HepG2 (cell line): ENCODE results near the gene TK1. TPM values are rescaled to one million over a fixed set of nuclear protein-coding genes. Genes with fewer than 3 reads are reported as not detected.

Source experiments
- ATAC-seq: fragments of 200-7000 bp; cut with Tn5 transposase; 3 replicates; pipeline ENCODE4 v1.9.1; 2020; ENCODE audit warnings: mild to moderate bottlenecking, moderate library complexity
- BruUV-seq: library from RNA; stranded (reverse); fragments of 400-500 nt; replicated peaks from 2 replicates; lab custom pipeline; 2021; lab: Mats Ljungman, UMichigan
- CTCF ChIA-PET: fragments of 300-600 bp; formaldehyde crosslinking; extraction: SDS; loops from one replicate; lab custom pipeline; 2021; ENCODE audit warnings: low total read pairs, inconsistent platforms, low intra/inter-chr PET ratio; lab: Yijun Ruan, JAX
- POLR2A ChIA-PET: fragments of 350-600 bp; sonication (Branson Sonifier 250); formaldehyde crosslinking; loops from one replicate; lab custom pipeline; 2020; ENCODE audit warnings: antibody characterized with exemption, inconsistent platforms; lab: Yijun Ruan, JAX
- DNase-seq: peaks from one replicate; pipeline ENCODE4 v3.0.0-alpha.2; 2015; ENCODE audit warnings: low spot score
- FAIRE-seq: peaks from 3 replicates; lab custom pipeline; 2011; peaks lifted over from hg19 to GRCh38; lab: Jason Lieb, UNC
- H2AFZ ChIP-seq: one replicate; pipeline ENCODE4 v1.6.1; 2011; ENCODE audit warnings: low read length, inconsistent platforms
- H3K27ac ChIP-seq: fragments of 300-600 bp; 3 replicates; pipeline ENCODE4 v1.8.0; 2011; ENCODE audit warnings: mixed run types, mild to moderate bottlenecking, mixed read lengths, low read length, inconsistent platforms; ENCODE audit not compliant: insufficient read depth; ENCODE audit errors: extremely low read length
- H3K27me3 ChIP-seq, 2 experiments: fragments of 200-600 bp in 1 of 2; 2 replicates in 1 of 2; 3 replicates in 1 of 2; pipeline versions ENCODE4 v1.6.0 to v1.8.0; 2011; ENCODE audit warnings: low read length in 2 of 2, mild to moderate bottlenecking in 2 of 2, moderate library complexity in 2 of 2, inconsistent platforms in 1 of 2; ENCODE audit not compliant: insufficient read depth in 2 of 2, control insufficient read depth in 1 of 2
- H3K36me3 ChIP-seq, 2 experiments: fragments of 200-600 bp in 1 of 2; replicated peaks in 1 of 2; 2 replicates in 1 of 2; 3 replicates in 1 of 2; pipeline versions ENCODE4 v1.5.1 to v1.8.0; 2011; ENCODE audit warnings: low read length in 2 of 2, inconsistent platforms in 1 of 2; ENCODE audit not compliant: insufficient read depth in 2 of 2, control insufficient read depth in 1 of 2
- H3K4me1 ChIP-seq: 2 replicates; pipeline ENCODE4 v1.5.1; 2012; ENCODE audit warnings: low read length, inconsistent platforms; ENCODE audit not compliant: insufficient read depth
- H3K4me2 ChIP-seq: 2 replicates; pipeline ENCODE4 v1.6.0; 2011; ENCODE audit warnings: low read depth, low read length, inconsistent platforms
- H3K4me3 ChIP-seq, 3 experiments: fragments of 200-600 bp in 1 of 3; sonication (generic), shearing (Covaris generic) in 1 of 3; replicated peaks in 1 of 3; 2 replicates each; pipeline ENCODE4 v1.5.1; 2011 to 2016; ENCODE audit warnings: low read length in 3 of 3, inconsistent platforms in 2 of 3, low read depth in 2 of 3, mild to moderate bottlenecking in 2 of 3, control low read depth in 1 of 3, mixed read lengths in 1 of 3; ENCODE audit not compliant: insufficient read depth in 1 of 3
- H3K79me2 ChIP-seq: one replicate; pipeline ENCODE4 v1.6.1; 2011; ENCODE audit warnings: low read length, inconsistent platforms; ENCODE audit not compliant: insufficient read depth
- H3K9ac ChIP-seq: 2 replicates; pipeline ENCODE4 v1.6.0; 2011; ENCODE audit warnings: mild to moderate bottlenecking, low read depth, low read length, inconsistent platforms; ENCODE audit not compliant: insufficient read depth
- H3K9me3 ChIP-seq: 2 replicates; pipeline ENCODE4 v1.5.1; 2012; ENCODE audit warnings: mild to moderate bottlenecking, low read length
- H4K20me1 ChIP-seq: 2 replicates; pipeline ENCODE4 v1.6.0; 2011; ENCODE audit warnings: inconsistent platforms, mild to moderate bottlenecking, low read length, moderate library complexity; ENCODE audit not compliant: insufficient read depth
- BCL3 ChIP-seq: sonication (generic); formaldehyde crosslinking; IDR thresholded peaks from 2 replicates; pipeline ENCODE4 v1.5.1; 2020; ENCODE audit warnings: mild to moderate bottlenecking, missing genetic modification reagents, moderate library complexity
- IKZF1 ChIP-seq: fragments of 450-650 bp; IDR thresholded peaks from 2 replicates; pipeline ENCODE4 v1.7.1; 2016
- NFE2 ChIP-seq: sonication (generic); formaldehyde crosslinking; IDR thresholded peaks from 2 replicates; pipeline ENCODE4 v1.4.0; 2020; ENCODE audit warnings: missing genetic modification reagents
- RBFOX2 ChIP-seq: fragments of 200-400 bp; formaldehyde crosslinking; IDR thresholded peaks from 2 replicates; pipeline ENCODE4 v1.6.1; 2017; ENCODE audit warnings: low read depth, mild to moderate bottlenecking, low read length
- REXO4 ChIP-seq: sonication (generic); formaldehyde crosslinking; IDR thresholded peaks from 2 replicates; pipeline ENCODE4 v1.8.0; 2022; ENCODE audit warnings: missing genetic modification reagents, mild to moderate bottlenecking, borderline replicate concordance
- RXRA ChIP-seq: sonication (generic); formaldehyde crosslinking; IDR thresholded peaks from 2 replicates; pipeline ENCODE4 v1.5.1; 2020; ENCODE audit warnings: missing genetic modification reagents
- SMAD1 ChIP-seq: sonication (generic); formaldehyde crosslinking; IDR thresholded peaks from 2 replicates; pipeline ENCODE4 v1.4.0; 2020; ENCODE audit warnings: missing genetic modification reagents, low read depth, mild to moderate bottlenecking, borderline replicate concordance
- TOPORS ChIP-seq: sonication (generic); formaldehyde crosslinking; IDR thresholded peaks from 2 replicates; pipeline ENCODE4 v1.8.0; 2023; ENCODE audit warnings: mild to moderate bottlenecking, missing genetic modification reagents
- ZBTB20 ChIP-seq: sonication (generic); formaldehyde crosslinking; IDR thresholded peaks from 2 replicates; pipeline ENCODE4 v1.8.1; 2023; ENCODE audit warnings: missing genetic modification reagents, low read depth, mild to moderate bottlenecking, borderline replicate concordance
- ZNF280B ChIP-seq: sonication (generic); formaldehyde crosslinking; IDR thresholded peaks from 2 replicates; pipeline ENCODE4 v1.5.0; 2020; ENCODE audit warnings: missing genetic modification reagents, mild to moderate bottlenecking, borderline replicate concordance
- ZNF790 ChIP-seq: sonication (generic); formaldehyde crosslinking; IDR thresholded peaks from 2 replicates; pipeline ENCODE4 v1.8.0; 2022; ENCODE audit warnings: missing genetic modification reagents, mild to moderate bottlenecking, borderline replicate concordance
- ZNF883 ChIP-seq: sonication (generic); formaldehyde crosslinking; IDR thresholded peaks from 2 replicates; pipeline ENCODE4 v1.5.1; 2020; ENCODE audit warnings: mild to moderate bottlenecking, missing genetic modification reagents; ENCODE audit errors: not compliant biosample characterization
- WGBS: methylation state at CpG from one replicate; pipeline ENCODE4 v1.1.6; 2017; ENCODE audit warnings: low lambda C conversion rate; 5-methylcytosine and 5-hydroxymethylcytosine counted together
- in situ Hi-C: cut with HindIII; loops from 2 replicates; pipeline ENCODE4 v1.10.0; 2017; ENCODE audit warnings: low pct_unique_long_range_greater_than_20kb; ENCODE audit not compliant: extremely low pct_ligation_motif_present
- intact Hi-C: fragments of 100-400 bp; cut with micrococcal nuclease; formaldehyde crosslinking; loops from one replicate; pipeline ENCODE4 v1.10.0; 2022; ENCODE audit not compliant: unreplicated experiment
- polyA plus RNA-seq, 8 experiments: library from polyadenylated mRNA; depleted of rRNA in 3 of 8; stranded (reverse) in 7 of 8; unstranded in 1 of 8; fragments of >200 nt; fragmentation: Illumina TruSeq in 4 of 8; extraction: Trizol in 4 of 8; gene quantifications; 2 replicates each; pipeline versions ENCODE4 v1.2.1 to v1.2.3, GENCODE V29; 2011 to 2016; ENCODE audit warnings: low read depth in 4 of 8, missing spikeins in 1 of 8, mixed read lengths in 1 of 8; ENCODE audit not compliant: insufficient read depth in 1 of 8
- total RNA-seq, 5 experiments: library from RNA; depleted of rRNA; stranded (reverse); fragments of >200 nt; fragmentation: Illumina TruSeq; extraction: Trizol; gene quantifications; 2 replicates each; pipeline ENCODE4 v1.2.3, GENCODE V29; 2016; ENCODE audit warnings: low read depth in 1 of 5
- TF ChIP-seq, protein P1 (sequence below), 2 experiments: sonication (generic) in 1 of 2; formaldehyde crosslinking in 1 of 2; IDR thresholded peaks; 2 replicates each; pipeline versions ENCODE4 v1.5.1 to v1.6.1; 2011 to 2020; ENCODE audit warnings: borderline replicate concordance in 1 of 2, low read depth in 1 of 2, low read length in 1 of 2, mild to moderate bottlenecking in 1 of 2, missing genetic modification reagents in 1 of 2, moderate library complexity in 1 of 2

Gene TK1
- total and polyA plus RNA-seq, 2 of the 13 experiments (the other 11 are each of a cell fraction or from before 2014, with no cell fraction given): 45.0 to 96.0 TPM

DNA sequence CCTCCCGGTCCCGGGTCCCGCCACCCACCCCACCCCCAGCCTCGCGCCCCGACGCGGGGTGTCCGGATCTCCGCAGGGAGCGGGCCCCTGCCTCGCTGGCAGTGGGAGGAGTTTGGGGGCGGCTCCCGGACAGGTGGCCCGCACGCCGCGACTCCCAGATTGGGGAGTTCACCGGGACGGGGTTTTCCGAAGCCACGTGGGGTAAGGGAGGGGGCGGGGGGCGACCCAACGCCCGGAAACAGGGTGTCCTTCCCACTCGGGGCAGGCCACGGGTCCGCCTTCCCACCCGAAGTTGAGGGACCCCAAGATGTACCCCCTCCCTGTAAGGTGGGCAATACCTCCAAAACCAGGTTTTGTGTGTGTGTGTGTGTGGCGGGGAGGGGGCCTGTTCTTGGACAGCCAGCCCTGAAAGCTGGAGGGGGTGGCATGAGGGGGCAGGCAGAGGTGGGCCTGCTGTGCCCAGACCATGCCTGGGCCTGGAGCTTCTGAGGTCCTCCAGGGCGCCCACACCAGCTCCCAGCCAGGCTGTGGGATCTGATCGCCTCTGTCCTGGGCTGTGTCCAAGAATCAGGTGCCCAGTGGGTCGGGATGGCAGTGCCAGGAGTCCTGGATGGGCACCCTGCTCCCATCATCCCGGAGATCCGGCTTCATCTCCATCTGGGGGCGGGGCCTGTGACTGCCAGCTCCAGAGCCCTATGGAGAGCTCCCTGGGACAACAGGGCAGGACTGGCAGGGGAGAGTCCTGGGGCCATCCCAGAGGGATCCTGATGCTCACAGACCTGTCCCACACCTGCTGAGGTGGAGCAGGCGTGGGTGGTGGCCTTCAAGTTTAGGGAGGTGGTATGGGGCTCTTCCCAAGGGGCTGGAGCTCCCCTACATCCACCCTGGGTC lies 17.7 kb downstream of the TK1 start (continued):
- TF ChIP-seq BCL3 (CRISPR knock-in tag) (peak; percentile 52; the same call in 1 of the 2 replicates), IKZF1 (no peak), RXRA (CRISPR knock-in tag) (peak; percentile 12; the same call in 1 of the 2 replicates), TOPORS (CRISPR knock-in tag) (0 out of 2 replicates have a peak, but pooled peaks have one; percentile 20), ZNF280B (no peak), ZBTB20 (CRISPR knock-in tag) (no peak)

GRCh38 chr17:78168242-78168902 lies 18.5 kb downstream of the TK1 start, which contains the start of gene SYNGR2:
Gene SYNGR2, plus strand, starts transcription at chr17:78168581. Its CDS starts 36 bp downstream, at chr17:78168617.
- H3K9ac ChIP-seq: peak within 1 kb of the TSS; percentile 81
- ATAC-seq (peak; percentile 69), FAIRE-seq (no peak), DNase-seq (peak; percentile 74)
- H3K4me1 ChIP-seq: peaks cover 62% of the 10 kb centered on the region
- H3K9me3 ChIP-seq: no peaks in the 10 kb centered on the region
- ChIA-PET CTCF (no interaction called here), POLR2A (interaction anchor here (0.9 to 1.7 kb wide), 4 partner anchors 18 to 26 kb away, joined by 3 to 12 read pairs (median 4); partner anchors contain the start of gene TK1)
- in situ Hi-C loops (no loop called here), intact Hi-C loops (loop anchor here (2.0 to 5.0 kb wide), 3 partner anchors 18 to 41 kb away; partner anchors contain the start of genes AFMID, TK1 and TMC6)
- peak within 1 kb of the TSS; percentile 89 for H3K4me2 ChIP-seq
- peaks cover 0 to 2% of the 10 kb centered on the region in 2 experiments; a peak in 1 of 5 replicates for H3K27me3 ChIP-seq
- peak within 1 kb of the TSS; percentile 51 for H3K27ac ChIP-seq
- 4% methylated on average over 5 of the region's 84 CpGs for WGBS
- BruUV-seq: no TSS peak
- H4K20me1 ChIP-seq: peaks cover 5% of the 10 kb centered on the region; the same call in 1 of the 2 replicates
- H3K36me3 ChIP-seq: peaks cover 5 to 14% of the 10 kb centered on the region in 2 experiments
- H3K79me2 ChIP-seq: peaks cover 8% of the 10 kb centered on the region
- H3K4me3 ChIP-seq: peak within 1 kb of the TSS; percentile 73 to 88 (median 84)
- H2AFZ ChIP-seq: no peak within 1 kb of the TSS
- TF ChIP-seq REXO4 (CRISPR knock-in tag) (0 out of 2 replicates have a peak, but pooled peaks have one; percentile 41), NFE2 (no peak), RBFOX2 (peak; percentile 90), ZNF883 (CRISPR knock-in tag) (peak; percentile 70), SMAD1 (CRISPR knock-in tag) (peak; percentile 71; the same call in 1 of the 2 replicates), ZNF790 (CRISPR knock-in tag) (peak; percentile 69; the same call in 1 of the 2 replicates)
- TF ChIP-seq, protein P1, sequence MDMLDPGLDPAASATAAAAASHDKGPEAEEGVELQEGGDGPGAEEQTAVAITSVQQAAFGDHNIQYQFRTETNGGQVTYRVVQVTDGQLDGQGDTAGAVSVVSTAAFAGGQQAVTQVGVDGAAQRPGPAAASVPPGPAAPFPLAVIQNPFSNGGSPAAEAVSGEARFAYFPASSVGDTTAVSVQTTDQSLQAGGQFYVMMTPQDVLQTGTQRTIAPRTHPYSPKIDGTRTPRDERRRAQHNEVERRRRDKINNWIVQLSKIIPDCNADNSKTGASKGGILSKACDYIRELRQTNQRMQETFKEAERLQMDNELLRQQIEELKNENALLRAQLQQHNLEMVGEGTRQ (IDR thresholded peaks at IDR 0.05; ENCODE audit: low read depth, low read length): no peak
- TF ChIP-seq, protein P1 (CRISPR knock-in tag; IDR thresholded peaks at IDR 0.05; ENCODE audit: borderline replicate concordance): no peak
